ENCODE results near the gene CENPB.

DNA sequence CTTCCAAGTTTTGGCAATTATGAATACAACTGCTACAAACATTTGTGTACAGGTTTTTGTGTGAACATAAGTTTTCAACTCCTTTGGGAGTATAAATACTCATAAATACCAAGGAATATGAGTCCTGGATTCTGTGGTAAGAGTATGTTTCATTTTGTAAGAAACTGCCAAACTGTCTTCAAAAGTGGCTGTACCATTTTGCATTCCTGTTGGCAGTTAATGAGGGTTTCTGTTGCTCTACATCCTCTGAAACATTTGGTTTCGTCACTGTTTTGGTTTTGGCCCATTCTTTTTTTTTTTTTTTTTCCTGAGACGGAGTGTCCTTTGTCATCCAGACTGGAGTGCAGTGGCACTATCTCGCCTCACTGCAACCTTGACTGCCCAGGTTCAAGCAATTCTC lies 42.3 kb upstream of the CENPB start:
- TF ChIP-seq POLR2A (IDR thresholded peaks at IDR 0.05; ENCODE audit: low read length), result no peak
- no peak for TF ChIP-seq GATA1 (IDR thresholded peaks at IDR 0.05; ENCODE audit: low read depth, low read length)

Measured in erythroblast (primary cell).